Esophagus squamous epithelium (tissue), 4 donors: ENCODE results near the gene CENPP.

Experiments
- CTCF ChIP-seq, 6 experiments: fragments of 450-650 bp in 4 of 6; fragments of 200-600 bp in 2 of 6; sonication (generic) in 2 of 6; IDR thresholded peaks; one replicate each; pipeline ENCODE4 v1.5.1; 2016 to 2019; ENCODE audit warnings: antibody characterized with exemption in 6 of 6, mild to moderate bottlenecking in 4 of 6, moderate library complexity in 4 of 6
- POLR2A ChIP-seq, 4 donors: fragments of 450-650 bp; IDR thresholded peaks; one replicate each; pipeline ENCODE4 v1.6.1; 2017; ENCODE audit warnings: antibody characterized with exemption in 4 of 4, mild to moderate bottlenecking in 4 of 4, moderate library complexity in 3 of 4

- TF ChIP-seq CTCF (IDR thresholded peaks at IDR 0.05): no peak
- no peak for TF ChIP-seq POLR2A (IDR thresholded peaks at IDR 0.05)
These were observed 287.1 kb downstream of the CENPP start for GRCh38 chr9:92612816-92613215.
